Measurements from ENCODE around the gene NOMO2. TPM values are rescaled to one million over a fixed set of nuclear protein-coding genes. Genes with fewer than 3 reads are reported as not detected.
"Not testable (repeated sequence)": the region's sequence is repeated elsewhere in the genome, so short reads cannot be mapped to it uniquely, and the experiment has no call there.

The NOMO2 gene, protein sequence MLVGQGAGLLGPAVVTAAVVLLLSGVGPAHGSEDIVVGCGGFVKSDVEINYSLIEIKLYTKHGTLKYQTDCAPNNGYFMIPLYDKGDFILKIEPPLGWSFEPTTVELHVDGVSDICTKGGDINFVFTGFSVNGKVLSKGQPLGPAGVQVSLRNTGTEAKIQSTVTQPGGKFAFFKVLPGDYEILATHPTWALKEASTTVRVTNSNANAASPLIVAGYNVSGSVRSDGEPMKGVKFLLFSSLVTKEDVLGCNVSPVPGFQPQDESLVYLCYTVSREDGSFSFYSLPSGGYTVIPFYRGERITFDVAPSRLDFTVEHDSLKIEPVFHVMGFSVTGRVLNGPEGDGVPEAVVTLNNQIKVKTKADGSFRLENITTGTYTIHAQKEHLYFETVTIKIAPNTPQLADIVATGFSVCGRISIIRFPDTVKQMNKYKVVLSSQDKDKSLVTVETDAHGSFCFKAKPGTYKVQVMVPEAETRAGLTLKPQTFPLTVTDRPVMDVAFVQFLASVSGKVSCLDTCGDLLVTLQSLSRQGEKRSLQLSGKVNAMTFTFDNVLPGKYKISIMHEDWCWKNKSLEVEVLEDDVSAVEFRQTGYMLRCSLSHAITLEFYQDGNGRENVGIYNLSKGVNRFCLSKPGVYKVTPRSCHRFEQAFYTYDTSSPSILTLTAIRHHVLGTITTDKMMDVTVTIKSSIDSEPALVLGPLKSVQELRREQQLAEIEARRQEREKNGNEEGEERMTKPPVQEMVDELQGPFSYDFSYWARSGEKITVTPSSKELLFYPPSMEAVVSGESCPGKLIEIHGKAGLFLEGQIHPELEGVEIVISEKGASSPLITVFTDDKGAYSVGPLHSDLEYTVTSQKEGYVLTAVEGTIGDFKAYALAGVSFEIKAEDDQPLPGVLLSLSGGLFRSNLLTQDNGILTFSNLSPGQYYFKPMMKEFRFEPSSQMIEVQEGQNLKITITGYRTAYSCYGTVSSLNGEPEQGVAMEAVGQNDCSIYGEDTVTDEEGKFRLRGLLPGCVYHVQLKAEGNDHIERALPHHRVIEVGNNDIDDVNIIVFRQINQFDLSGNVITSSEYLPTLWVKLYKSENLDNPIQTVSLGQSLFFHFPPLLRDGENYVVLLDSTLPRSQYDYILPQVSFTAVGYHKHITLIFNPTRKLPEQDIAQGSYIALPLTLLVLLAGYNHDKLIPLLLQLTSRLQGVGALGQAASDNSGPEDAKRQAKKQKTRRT
- total RNA-seq (100 to 1,000 TPM in 7 of 9 donors, 10 to 100 TPM in 2; 40.7 to 204 (median 106) TPM), polyA plus RNA-seq (100 to 1,000 TPM in 1 of 3 donors, 10 to 100 TPM in 2; 62.2 to 145 (median 76.6) TPM)
- long read RNA-seq, donor 1, full-length matches to known transcripts = 7 of 7 reads
- long read RNA-seq, donor 1, partial matches to known transcripts = 0 of 7 reads
- long read RNA-seq, donor 1, other reads (novel, unspliced or antisense) = 0 of 7 reads
- long read RNA-seq, donor 2, full-length matches to known transcripts = 4 of 17 reads
- long read RNA-seq, donor 2, partial matches to known transcripts = 13 of 17 reads
- long read RNA-seq, donor 2, other reads (novel, unspliced or antisense) = 0 of 17 reads
- long read RNA-seq, donor 3, full-length matches to known transcripts = 2 of 2 reads
- long read RNA-seq, donor 3, partial matches to known transcripts = 0 of 2 reads
- long read RNA-seq, donor 3, other reads (novel, unspliced or antisense) = 0 of 2 reads
- long read RNA-seq, donor 4, partial matches to known transcripts = 4 of 5 reads
- long read RNA-seq, donor 4, other reads (novel, unspliced or antisense) = 0 of 5 reads
- long read RNA-seq, donor 5, full-length matches to known transcripts = 165 of 189 reads
- long read RNA-seq, donor 5, partial matches to known transcripts = 10 of 189 reads
- long read RNA-seq, donor 5, other reads (novel, unspliced or antisense) = 14 of 189 reads
- long read RNA-seq, donor 6, partial matches to known transcripts = 6 of 6 reads
- long read RNA-seq, donor 6, other reads (novel, unspliced or antisense) = 0 of 6 reads
- long read RNA-seq, donor 7, full-length matches to known transcripts = 3 of 3 reads
- long read RNA-seq, donor 7, partial matches to known transcripts = 0 of 3 reads
- long read RNA-seq, donor 7, other reads (novel, unspliced or antisense) = 0 of 3 reads
- long read RNA-seq, donor 8, full-length matches to known transcripts = 12 of 17 reads
- long read RNA-seq, donor 8, partial matches to known transcripts = 5 of 17 reads
- long read RNA-seq, donor 8, other reads (novel, unspliced or antisense) = 0 of 17 reads
- long read RNA-seq, donor 9, full-length matches to known transcripts = 3 of 8 reads
- long read RNA-seq, donor 9, partial matches to known transcripts = 5 of 8 reads
- long read RNA-seq, donor 9, other reads (novel, unspliced or antisense) = 0 of 8 reads
- long read RNA-seq, donor 10, full-length matches to known transcripts = 1 of 1 reads
- long read RNA-seq, donor 10, partial matches to known transcripts = 0 of 1 reads
- long read RNA-seq, donor 10, other reads (novel, unspliced or antisense) = 0 of 1 reads

GRCh38 chr16:18561727-18562314 is at the start of gene NOMO2:
Gene NOMO2 (minus strand): TSS chr16:18562097. CDS start chr16:18562040, 57 bp downstream.
- WGBS, 4 donors = 0% methylated on average over 4 to 46 of the region's 66 CpGs; no CpG with 5 or more reads in 1 of the 4 donors
- H3K9me3 ChIP-seq (replicated peaks in 1 of 3); H3K27me3 ChIP-seq; H3K4me1 ChIP-seq (replicated peaks in 1 of 2); H3K36me3 ChIP-seq (replicated peaks in 1 of 2); intact Hi-C loops (cut with DNase I): not testable (repeated sequence)
- Histone ChIP-seq H3K27ac (peak within 1 kb of the TSS in 1 of 5 donors; percentile 86), H3K4me3 (peak within 1 kb of the TSS in 2 of 4 donors; percentile 26 to 71)
- peak; percentile 84 to 94 (median 90) for DNase-seq

- WGBS, 4 donors = 33 to 83% (median 63%) methylated on average over 1 to 3 of the region's 4 CpGs
- H3K4me3 ChIP-seq; DNase-seq; H3K36me3 ChIP-seq (replicated peaks in 1 of 2); H3K27ac ChIP-seq; H3K9me3 ChIP-seq (replicated peaks in 1 of 3); intact Hi-C loops (cut with DNase I); H3K4me1 ChIP-seq (replicated peaks in 1 of 2); H3K27me3 ChIP-seq: not testable (repeated sequence)
These were observed 48.4 kb upstream of the NOMO2 start for GRCh38 chr16:18610147-18610803.

DNA sequence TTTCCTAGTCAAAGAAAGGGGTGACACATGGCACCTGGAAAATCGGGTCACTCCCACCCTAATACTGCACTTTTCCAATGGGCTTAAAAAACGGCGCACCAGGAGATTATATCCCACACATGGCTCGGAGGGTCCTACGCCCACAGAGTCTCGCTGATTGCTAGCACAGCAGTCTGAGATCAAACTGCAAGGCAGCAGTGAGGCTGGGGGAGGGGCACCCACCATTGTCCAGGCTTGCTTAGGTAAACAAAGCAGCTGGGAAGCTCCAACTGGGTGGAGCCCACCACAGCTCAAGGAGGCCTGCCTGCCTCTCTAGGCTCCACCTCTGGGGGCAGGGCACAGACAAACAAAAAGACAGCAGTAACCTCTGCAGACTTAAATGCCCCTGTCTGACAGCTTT is 46.4 kb upstream of the NOMO2 start:
- H3K27me3 ChIP-seq; H3K27ac ChIP-seq; H3K9me3 ChIP-seq (replicated peaks in 1 of 3); intact Hi-C loops (cut with DNase I); H3K36me3 ChIP-seq (replicated peaks in 1 of 2); DNase-seq; H3K4me1 ChIP-seq (replicated peaks in 1 of 2); H3K4me3 ChIP-seq: not testable (repeated sequence)
- 76 to 90% (median 83%) methylated on average over 4 to 6 of the region's 6 CpGs for WGBS, 4 donors

DNA sequence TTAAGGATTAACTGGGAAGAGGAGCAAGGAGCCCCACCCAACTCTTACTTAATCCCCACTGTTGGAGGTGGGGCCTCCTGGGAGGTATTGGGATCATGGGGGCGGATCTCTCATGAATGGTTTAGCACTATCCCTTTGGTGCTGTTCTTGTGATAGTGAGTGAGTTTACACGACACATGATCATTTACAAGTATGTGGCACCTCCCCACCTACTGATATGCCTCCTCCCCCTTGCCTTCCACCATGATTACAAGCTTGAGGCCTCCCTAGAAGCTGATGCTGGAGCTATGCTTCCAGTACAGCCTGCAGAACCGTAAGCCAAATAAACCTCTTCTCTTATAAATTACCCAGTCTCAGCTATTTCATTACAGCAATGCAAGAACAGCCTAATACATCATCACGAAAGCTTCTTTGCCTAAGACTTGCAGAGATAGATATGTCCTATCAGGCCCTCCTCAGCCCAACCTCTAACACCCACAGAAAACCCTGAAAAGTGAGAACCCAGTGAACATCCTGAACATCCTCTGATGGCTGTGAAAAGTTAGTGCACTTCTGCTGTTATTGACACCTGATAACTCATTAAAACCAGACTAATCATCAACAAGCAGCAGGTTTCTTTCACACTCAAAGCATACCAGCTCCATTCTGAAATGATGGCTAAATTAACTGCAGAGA is 41.8 kb upstream of the NOMO2 start:
- DNase-seq; H3K4me3 ChIP-seq; intact Hi-C loops (cut with DNase I); H3K27me3 ChIP-seq; H3K27ac ChIP-seq; H3K4me1 ChIP-seq (replicated peaks in 1 of 2); H3K9me3 ChIP-seq (replicated peaks in 1 of 3); H3K36me3 ChIP-seq (replicated peaks in 1 of 2): not testable (repeated sequence)
- WGBS, 4 donors = no CpG with 5 or more reads among the region's 4 CpGs

DNA sequence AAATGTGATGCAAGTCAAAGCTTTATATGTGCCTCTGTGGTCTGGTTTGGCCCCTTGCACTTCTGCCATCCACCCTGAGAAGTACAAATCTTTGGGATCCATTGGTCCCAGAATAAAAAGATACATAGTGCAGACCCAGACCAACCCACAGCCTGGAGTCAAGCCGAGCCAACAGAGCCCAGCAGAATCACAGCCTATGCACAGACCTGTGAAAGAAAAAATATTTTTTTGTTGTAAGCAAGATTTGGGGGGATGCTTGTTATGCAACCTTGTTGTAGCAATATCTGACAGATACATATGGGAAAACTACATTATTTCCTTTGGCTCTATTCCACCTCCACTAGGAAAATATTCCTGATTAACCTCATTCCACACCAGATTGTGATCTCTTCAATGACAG is 36.7 kb upstream of the NOMO2 start:
- intact Hi-C loops (cut with DNase I); H3K4me3 ChIP-seq; DNase-seq; H3K36me3 ChIP-seq (replicated peaks in 1 of 2); H3K9me3 ChIP-seq (replicated peaks in 1 of 3); H3K27ac ChIP-seq; H3K4me1 ChIP-seq (replicated peaks in 1 of 2); H3K27me3 ChIP-seq: not testable (repeated sequence)
- 83 to 100% (median 93%) methylated on average over 1 of the region's 1 CpG for WGBS, 4 donors

GRCh38 chr16:18597734-18598133 is 35.8 kb upstream of the NOMO2 start:
- H3K4me3 ChIP-seq; H3K27ac ChIP-seq; H3K9me3 ChIP-seq (replicated peaks in 1 of 3); DNase-seq; intact Hi-C loops (cut with DNase I); H3K36me3 ChIP-seq (replicated peaks in 1 of 2); H3K27me3 ChIP-seq; H3K4me1 ChIP-seq (replicated peaks in 1 of 2): not testable (repeated sequence)
- 38 to 79% (median 54%) methylated on average over 1 to 2 of the region's 2 CpGs for WGBS, 4 donors

GRCh38 chr16:18597319-18597718 is 35.4 kb upstream of the NOMO2 start:
- H3K27me3 ChIP-seq; H3K9me3 ChIP-seq (replicated peaks in 1 of 3); H3K27ac ChIP-seq; intact Hi-C loops (cut with DNase I); H3K4me3 ChIP-seq; H3K4me1 ChIP-seq (replicated peaks in 1 of 2); H3K36me3 ChIP-seq (replicated peaks in 1 of 2): not testable (repeated sequence)
- 49 to 64% (median 55%) methylated on average over 4 of the region's 4 CpGs for WGBS, 4 donors
- peak in 5 of 7 donors; percentile 9 to 54 (median 25) for DNase-seq

- H3K4me3 ChIP-seq; H3K27me3 ChIP-seq; intact Hi-C loops (cut with DNase I); H3K9me3 ChIP-seq (replicated peaks in 1 of 3); DNase-seq; H3K27ac ChIP-seq; H3K4me1 ChIP-seq (replicated peaks in 1 of 2); H3K36me3 ChIP-seq (replicated peaks in 1 of 2): not testable (repeated sequence)
- 91 to 96% (median 92%) methylated on average over 7 to 11 of the region's 11 CpGs for WGBS, 4 donors
These were observed 33.9 kb upstream of the NOMO2 start for GRCh38 chr16:18595796-18596195.

Measured in adrenal gland (tissue), 19 donors.